Loucy (cell line): ENCODE measurements around the gene ARID1B.

Experiments used
- H2AFZ ChIP-seq: fragments of 200-600 bp; sonication (generic); 2 replicates; pipeline ENCODE4 v1.6.0; 2016; ENCODE audit warnings: antibody characterized with exemption, mild to moderate bottlenecking, low read length, moderate library complexity
- H3F3A ChIP-seq: fragments of 200-600 bp; 2 replicates; pipeline ENCODE4 v1.6.0; 2016; ENCODE audit warnings: antibody characterized with exemption, low read depth, mild to moderate bottlenecking
- H3K27me3 ChIP-seq: fragments of 200-600 bp; sonication (generic); 2 replicates; pipeline ENCODE4 v1.6.1; 2014; ENCODE audit warnings: low read length, mild to moderate bottlenecking; ENCODE audit not compliant: insufficient read depth, poor library complexity, severe bottlenecking
- H3K36me3 ChIP-seq: fragments of 200-600 bp; sonication (generic); 2 replicates; pipeline ENCODE4 v1.6.1; 2016; ENCODE audit warnings: low read length; ENCODE audit not compliant: insufficient read depth
- H3K4me1 ChIP-seq: fragments of 200-600 bp; sonication (generic); 2 replicates; pipeline ENCODE4 v1.5.1; 2014; ENCODE audit warnings: low read length, mild to moderate bottlenecking; ENCODE audit not compliant: insufficient read depth, poor library complexity, severe bottlenecking
- H3K4me2 ChIP-seq: fragments of 200-600 bp; sonication (generic); 2 replicates; pipeline ENCODE4 v1.6.0; 2014; ENCODE audit warnings: antibody characterized with exemption, low read length, low read depth, mild to moderate bottlenecking; ENCODE audit not compliant: poor library complexity, severe bottlenecking
- H3K4me3 ChIP-seq: fragments of 200-600 bp; sonication (generic); 2 replicates; pipeline ENCODE4 v1.5.1; 2014; ENCODE audit warnings: low read length, mild to moderate bottlenecking, mixed read lengths; ENCODE audit not compliant: poor library complexity, severe bottlenecking
- H3K79me2 ChIP-seq: fragments of 200-600 bp; sonication (generic); 2 replicates; pipeline ENCODE4 v1.6.1; 2014; ENCODE audit warnings: low read length; ENCODE audit not compliant: insufficient read depth
- H3K9ac ChIP-seq: fragments of 200-600 bp; sonication (generic); 2 replicates; pipeline ENCODE4 v1.6.0; 2014; ENCODE audit warnings: mild to moderate bottlenecking, low read depth, low read length, moderate library complexity; ENCODE audit not compliant: poor library complexity, severe bottlenecking
- H3K9me2 ChIP-seq: fragments of 200-600 bp; sonication (generic); replicated peaks from 2 replicates; pipeline ENCODE4 v1.6.1; 2016; ENCODE audit warnings: low read depth, low read length, mixed read lengths
- H3K9me3 ChIP-seq: fragments of 200-600 bp; sonication (generic); 2 replicates; pipeline ENCODE4 v1.6.1; 2014; ENCODE audit warnings: mild to moderate bottlenecking, antibody characterized with exemption, low read length, low read depth; ENCODE audit not compliant: insufficient read depth
- H4K20me1 ChIP-seq: fragments of 200-600 bp; sonication (generic); 2 replicates; pipeline ENCODE4 v1.6.0; 2014; ENCODE audit warnings: antibody characterized with exemption, low read length, mild to moderate bottlenecking; ENCODE audit not compliant: insufficient read depth, poor library complexity, severe bottlenecking
- CTCF ChIP-seq: fragments of 200-600 bp; sonication (generic); conservative IDR thresholded peaks from 2 replicates; pipeline ENCODE4 v1.5.1; 2014; ENCODE audit warnings: mild to moderate bottlenecking, antibody characterized with exemption, low read length
- EZH2phosphoT487 ChIP-seq: fragments of 200-600 bp; IDR thresholded peaks from 2 replicates; pipeline ENCODE4 v1.6.1; 2018; ENCODE audit warnings: antibody characterized with exemption, mild to moderate bottlenecking, moderate library complexity, borderline replicate concordance

ARID1B gene

GRCh38 chr6:157242791-157243190 lies 465.6 kb downstream of the ARID1B start:
- TF ChIP-seq CTCF: no peak
- TF ChIP-seq EZH2phosphoT487: no peak
- Histone ChIP-seq H3K9me2 (no peaks in the 10 kb centered on the region), H2AFZ (no peak overlapping the region), H3K36me3 (no peaks in the 10 kb centered on the region), H3K4me2 (no peak overlapping the region), H3K79me2 (no peaks in the 10 kb centered on the region), H3K9ac (no peak overlapping the region), H3K27me3 (peaks cover 4% of the 10 kb centered on the region), H4K20me1 (no peaks in the 10 kb centered on the region), H3K9me3 (no peaks in the 10 kb centered on the region), H3K4me1 (no peaks in the 10 kb centered on the region), H3F3A (no peaks in the 10 kb centered on the region), H3K4me3 (no peak overlapping the region)

- Histone ChIP-seq H3K9ac (no peak overlapping the region), H2AFZ (no peak overlapping the region), H3K9me3 (0 out of 2 replicates have a peak, but pooled peaks cover 4% of the 10 kb centered on the region), H3K4me3 (no peak overlapping the region), H4K20me1 (no peaks in the 10 kb centered on the region), H3K4me1 (no peaks in the 10 kb centered on the region), H3K79me2 (no peaks in the 10 kb centered on the region), H3K27me3 (peaks cover 2% of the 10 kb centered on the region), H3F3A (no peaks in the 10 kb centered on the region), H3K4me2 (no peak overlapping the region), H3K9me2 (no peaks in the 10 kb centered on the region), H3K36me3 (no peaks in the 10 kb centered on the region)
- TF ChIP-seq CTCF (no peak), EZH2phosphoT487 (no peak)
Observed at GRCh38 chr6:157244175-157244574, 467.0 kb downstream of the ARID1B start.

GRCh38 chr6:157244780-157245179 lies 467.6 kb downstream of the ARID1B start:
- H3K9me3 ChIP-seq: 0 out of 2 replicates have a peak, but pooled peaks cover 4% of the 10 kb centered on the region
- no peaks in the 10 kb centered on the region for H3F3A ChIP-seq
- no peaks in the 10 kb centered on the region for H3K9me2 ChIP-seq
- no peaks in the 10 kb centered on the region for H3K4me1 ChIP-seq
- no peaks in the 10 kb centered on the region for H3K79me2 ChIP-seq
- no peaks in the 10 kb centered on the region for H3K36me3 ChIP-seq
- no peaks in the 10 kb centered on the region for H4K20me1 ChIP-seq
- no peak overlapping the region for H2AFZ ChIP-seq
- no peak for TF ChIP-seq CTCF
- TF ChIP-seq EZH2phosphoT487: no peak
- no peaks in the 10 kb centered on the region for H3K27me3 ChIP-seq
- H3K9ac ChIP-seq: no peak overlapping the region
- no peak overlapping the region for H3K4me2 ChIP-seq
- H3K4me3 ChIP-seq: no peak overlapping the region
